ENCODE results near the gene SPTLC1. TPM values are rescaled to one million over a fixed set of nuclear protein-coding genes. Genes with fewer than 3 reads are reported as not detected.

The SPTLC1 gene
- total and polyA plus RNA-seq, 2 experiments from 2014 or later, result 54.8 to 100 TPM

DNA sequence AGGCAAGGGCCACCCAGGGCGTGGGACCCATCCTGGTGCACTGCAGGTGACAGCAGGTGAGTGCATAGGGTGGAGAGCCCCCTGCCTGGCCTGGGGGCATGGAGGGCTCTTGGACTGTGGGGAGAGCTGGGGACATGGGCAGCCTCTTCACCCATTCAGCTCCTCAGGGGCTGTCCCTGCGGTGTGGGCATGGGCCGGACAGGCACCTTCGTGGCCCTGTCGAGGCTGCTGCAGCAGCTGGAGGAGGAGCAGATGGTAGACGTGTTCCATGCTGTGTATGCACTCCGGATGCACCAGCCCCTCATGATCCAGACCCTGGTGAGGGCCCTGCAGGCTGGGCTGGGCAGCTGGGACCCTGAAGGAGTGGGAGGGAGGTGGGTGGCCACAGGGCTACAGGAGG, 20.4 kb upstream of the SPTLC1 start:
- Histone ChIP-seq H3K4me3 (no peak overlapping the region), H4K20me1 (replicated peaks; ENCODE audit: insufficient read depth) (no peaks in the 10 kb centered on the region), H3K27ac (ENCODE audit: low read depth) (no peak overlapping the region), H3K79me2 (replicated peaks; ENCODE audit: insufficient read depth) (no peaks in the 10 kb centered on the region), H2AFZ (no peak overlapping the region), H3F3A (replicated peaks; ENCODE audit: low read depth) (no peaks in the 10 kb centered on the region), H3K9me2 (ENCODE audit: insufficient read depth) (no peaks in the 10 kb centered on the region; the same call in 1 of the 2 replicates), H3K36me3 (ENCODE audit: insufficient read depth) (no peaks in the 10 kb centered on the region), H3K27me3 (ENCODE audit: insufficient read depth) (peaks cover 2% of the 10 kb centered on the region), H3K4me2 (no peak overlapping the region), H3K4me1 (ENCODE audit: insufficient read depth) (peaks cover 4% of the 10 kb centered on the region)
- peaks cover 11% of the 10 kb centered on the region for H3K27me3 Mint-ChIP-seq (ENCODE audit: insufficient read depth, low read depth, poor library complexity)
- TF ChIP-seq, protein P1, sequence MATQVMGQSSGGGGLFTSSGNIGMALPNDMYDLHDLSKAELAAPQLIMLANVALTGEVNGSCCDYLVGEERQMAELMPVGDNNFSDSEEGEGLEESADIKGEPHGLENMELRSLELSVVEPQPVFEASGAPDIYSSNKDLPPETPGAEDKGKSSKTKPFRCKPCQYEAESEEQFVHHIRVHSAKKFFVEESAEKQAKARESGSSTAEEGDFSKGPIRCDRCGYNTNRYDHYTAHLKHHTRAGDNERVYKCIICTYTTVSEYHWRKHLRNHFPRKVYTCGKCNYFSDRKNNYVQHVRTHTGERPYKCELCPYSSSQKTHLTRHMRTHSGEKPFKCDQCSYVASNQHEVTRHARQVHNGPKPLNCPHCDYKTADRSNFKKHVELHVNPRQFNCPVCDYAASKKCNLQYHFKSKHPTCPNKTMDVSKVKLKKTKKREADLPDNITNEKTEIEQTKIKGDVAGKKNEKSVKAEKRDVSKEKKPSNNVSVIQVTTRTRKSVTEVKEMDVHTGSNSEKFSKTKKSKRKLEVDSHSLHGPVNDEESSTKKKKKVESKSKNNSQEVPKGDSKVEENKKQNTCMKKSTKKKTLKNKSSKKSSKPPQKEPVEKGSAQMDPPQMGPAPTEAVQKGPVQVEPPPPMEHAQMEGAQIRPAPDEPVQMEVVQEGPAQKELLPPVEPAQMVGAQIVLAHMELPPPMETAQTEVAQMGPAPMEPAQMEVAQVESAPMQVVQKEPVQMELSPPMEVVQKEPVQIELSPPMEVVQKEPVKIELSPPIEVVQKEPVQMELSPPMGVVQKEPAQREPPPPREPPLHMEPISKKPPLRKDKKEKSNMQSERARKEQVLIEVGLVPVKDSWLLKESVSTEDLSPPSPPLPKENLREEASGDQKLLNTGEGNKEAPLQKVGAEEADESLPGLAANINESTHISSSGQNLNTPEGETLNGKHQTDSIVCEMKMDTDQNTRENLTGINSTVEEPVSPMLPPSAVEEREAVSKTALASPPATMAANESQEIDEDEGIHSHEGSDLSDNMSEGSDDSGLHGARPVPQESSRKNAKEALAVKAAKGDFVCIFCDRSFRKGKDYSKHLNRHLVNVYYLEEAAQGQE (IDR thresholded peaks at IDR 0.05; ENCODE audit: unreplicated experiment), result no peak
- TF ChIP-seq POLR2AphosphoS5 (IDR thresholded peaks at IDR 0.05; ENCODE audit: low read depth), result no peak
- no peak for TF ChIP-seq EZH2 (IDR thresholded peaks at IDR 0.05; ENCODE audit: low read depth, unreplicated experiment)
- no peak for TF ChIP-seq ZNF114 (CRISPR knock-in tag; IDR thresholded peaks at IDR 0.05)
- TF ChIP-seq EZH2phosphoT487 (IDR thresholded peaks at IDR 0.05; ENCODE audit: unreplicated experiment), result no peak
- TF ChIP-seq, protein P2, sequence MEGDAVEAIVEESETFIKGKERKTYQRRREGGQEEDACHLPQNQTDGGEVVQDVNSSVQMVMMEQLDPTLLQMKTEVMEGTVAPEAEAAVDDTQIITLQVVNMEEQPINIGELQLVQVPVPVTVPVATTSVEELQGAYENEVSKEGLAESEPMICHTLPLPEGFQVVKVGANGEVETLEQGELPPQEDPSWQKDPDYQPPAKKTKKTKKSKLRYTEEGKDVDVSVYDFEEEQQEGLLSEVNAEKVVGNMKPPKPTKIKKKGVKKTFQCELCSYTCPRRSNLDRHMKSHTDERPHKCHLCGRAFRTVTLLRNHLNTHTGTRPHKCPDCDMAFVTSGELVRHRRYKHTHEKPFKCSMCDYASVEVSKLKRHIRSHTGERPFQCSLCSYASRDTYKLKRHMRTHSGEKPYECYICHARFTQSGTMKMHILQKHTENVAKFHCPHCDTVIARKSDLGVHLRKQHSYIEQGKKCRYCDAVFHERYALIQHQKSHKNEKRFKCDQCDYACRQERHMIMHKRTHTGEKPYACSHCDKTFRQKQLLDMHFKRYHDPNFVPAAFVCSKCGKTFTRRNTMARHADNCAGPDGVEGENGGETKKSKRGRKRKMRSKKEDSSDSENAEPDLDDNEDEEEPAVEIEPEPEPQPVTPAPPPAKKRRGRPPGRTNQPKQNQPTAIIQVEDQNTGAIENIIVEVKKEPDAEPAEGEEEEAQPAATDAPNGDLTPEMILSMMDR (conservative IDR thresholded peaks at IDR 0.05; ENCODE audit: low read depth in 2 of 2), result no peak
- TF ChIP-seq, protein P3, sequence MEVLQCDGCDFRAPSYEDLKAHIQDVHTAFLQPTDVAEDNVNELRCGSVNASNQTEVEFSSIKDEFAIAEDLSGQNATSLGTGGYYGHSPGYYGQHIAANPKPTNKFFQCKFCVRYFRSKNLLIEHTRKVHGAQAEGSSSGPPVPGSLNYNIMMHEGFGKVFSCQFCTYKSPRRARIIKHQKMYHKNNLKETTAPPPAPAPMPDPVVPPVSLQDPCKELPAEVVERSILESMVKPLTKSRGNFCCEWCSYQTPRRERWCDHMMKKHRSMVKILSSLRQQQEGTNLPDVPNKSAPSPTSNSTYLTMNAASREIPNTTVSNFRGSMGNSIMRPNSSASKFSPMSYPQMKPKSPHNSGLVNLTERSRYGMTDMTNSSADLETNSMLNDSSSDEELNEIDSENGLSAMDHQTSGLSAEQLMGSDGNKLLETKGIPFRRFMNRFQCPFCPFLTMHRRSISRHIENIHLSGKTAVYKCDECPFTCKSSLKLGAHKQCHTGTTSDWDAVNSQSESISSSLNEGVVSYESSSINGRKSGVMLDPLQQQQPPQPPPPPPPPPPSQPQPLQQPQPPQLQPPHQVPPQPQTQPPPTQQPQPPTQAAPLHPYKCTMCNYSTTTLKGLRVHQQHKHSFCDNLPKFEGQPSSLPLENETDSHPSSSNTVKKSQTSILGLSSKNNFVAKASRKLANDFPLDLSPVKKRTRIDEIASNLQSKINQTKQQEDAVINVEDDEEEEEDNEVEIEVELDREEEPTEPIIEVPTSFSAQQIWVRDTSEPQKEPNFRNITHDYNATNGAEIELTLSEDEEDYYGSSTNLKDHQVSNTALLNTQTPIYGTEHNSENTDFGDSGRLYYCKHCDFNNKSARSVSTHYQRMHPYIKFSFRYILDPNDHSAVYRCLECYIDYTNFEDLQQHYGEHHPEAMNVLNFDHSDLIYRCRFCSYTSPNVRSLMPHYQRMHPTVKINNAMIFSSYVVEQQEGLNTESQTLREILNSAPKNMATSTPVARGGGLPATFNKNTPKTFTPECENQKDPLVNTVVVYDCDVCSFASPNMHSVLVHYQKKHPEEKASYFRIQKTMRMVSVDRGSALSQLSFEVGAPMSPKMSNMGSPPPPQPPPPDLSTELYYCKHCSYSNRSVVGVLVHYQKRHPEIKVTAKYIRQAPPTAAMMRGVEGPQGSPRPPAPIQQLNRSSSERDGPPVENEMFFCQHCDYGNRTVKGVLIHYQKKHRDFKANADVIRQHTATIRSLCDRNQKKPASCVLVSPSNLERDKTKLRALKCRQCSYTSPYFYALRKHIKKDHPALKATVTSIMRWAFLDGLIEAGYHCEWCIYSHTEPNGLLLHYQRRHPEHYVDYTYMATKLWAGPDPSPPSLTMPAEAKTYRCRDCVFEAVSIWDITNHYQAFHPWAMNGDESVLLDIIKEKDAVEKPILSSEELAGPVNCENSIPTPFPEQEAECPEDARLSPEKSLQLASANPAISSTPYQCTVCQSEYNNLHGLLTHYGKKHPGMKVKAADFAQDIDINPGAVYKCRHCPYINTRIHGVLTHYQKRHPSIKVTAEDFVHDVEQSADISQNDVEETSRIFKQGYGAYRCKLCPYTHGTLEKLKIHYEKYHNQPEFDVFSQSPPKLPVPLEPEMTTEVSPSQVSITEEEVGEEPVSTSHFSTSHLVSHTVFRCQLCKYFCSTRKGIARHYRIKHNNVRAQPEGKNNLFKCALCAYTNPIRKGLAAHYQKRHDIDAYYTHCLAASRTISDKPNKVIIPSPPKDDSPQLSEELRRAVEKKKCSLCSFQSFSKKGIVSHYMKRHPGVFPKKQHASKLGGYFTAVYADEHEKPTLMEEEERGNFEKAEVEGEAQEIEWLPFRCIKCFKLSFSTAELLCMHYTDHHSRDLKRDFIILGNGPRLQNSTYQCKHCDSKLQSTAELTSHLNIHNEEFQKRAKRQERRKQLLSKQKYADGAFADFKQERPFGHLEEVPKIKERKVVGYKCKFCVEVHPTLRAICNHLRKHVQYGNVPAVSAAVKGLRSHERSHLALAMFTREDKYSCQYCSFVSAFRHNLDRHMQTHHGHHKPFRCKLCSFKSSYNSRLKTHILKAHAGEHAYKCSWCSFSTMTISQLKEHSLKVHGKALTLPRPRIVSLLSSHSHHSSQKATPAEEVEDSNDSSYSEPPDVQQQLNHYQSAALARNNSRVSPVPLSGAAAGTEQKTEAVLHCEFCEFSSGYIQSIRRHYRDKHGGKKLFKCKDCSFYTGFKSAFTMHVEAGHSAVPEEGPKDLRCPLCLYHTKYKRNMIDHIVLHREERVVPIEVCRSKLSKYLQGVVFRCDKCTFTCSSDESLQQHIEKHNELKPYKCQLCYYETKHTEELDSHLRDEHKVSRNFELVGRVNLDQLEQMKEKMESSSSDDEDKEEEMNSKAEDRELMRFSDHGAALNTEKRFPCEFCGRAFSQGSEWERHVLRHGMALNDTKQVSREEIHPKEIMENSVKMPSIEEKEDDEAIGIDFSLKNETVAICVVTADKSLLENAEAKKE (CRISPR knock-in tag; IDR thresholded peaks at IDR 0.05), result no peak
- TF ChIP-seq STAT1 (IDR thresholded peaks at IDR 0.05; ENCODE audit: unreplicated experiment), result no peak
- no peak for TF ChIP-seq ZNF331 (CRISPR knock-in tag; IDR thresholded peaks at IDR 0.05; ENCODE audit: low read depth)
- ATAC-seq, result no peak
- H3K9me3 Mint-ChIP-seq, result peaks cover 2% of the 10 kb centered on the region; the same call in 1 of the 3 replicates
- peaks cover 9% of the 10 kb centered on the region for H3K4me1 Mint-ChIP-seq
- no peak overlapping the region for H3K4me3 Mint-ChIP-seq
- H3K36me3 Mint-ChIP-seq (ENCODE audit: low read depth), result no peaks in the 10 kb centered on the region; the same call in 2 of the 3 replicates
- no peak overlapping the region for H3K27ac Mint-ChIP-seq
- no peak for DNase-seq (ENCODE audit: low spot score)
